K562 (cell line): ENCODE data around the gene MAP3K2. TPM values are rescaled to one million over a fixed set of nuclear protein-coding genes. Genes with fewer than 3 reads are reported as not detected.
A peak's percentile ranks its signal among the peaks of the same experiment; 100 is the strongest.

Source experiments
- ATAC-seq: fragments of 200-7000 bp; cut with Tn5 transposase; 3 replicates; pipeline ENCODE4 v1.9.1; 2020; ENCODE audit warnings: moderate library complexity
- BruUV-seq: library from RNA; stranded (reverse); fragments of 400-500 nt; replicated peaks from 2 replicates; lab custom pipeline; 2021; lab: Mats Ljungman, UMichigan
- CTCF ChIA-PET: fragments of 300-600 bp; formaldehyde crosslinking; extraction: SDS; loops from one replicate; lab custom pipeline; 2021; ENCODE audit warnings: low intra/inter-chr PET ratio; lab: Yijun Ruan, JAX
- POLR2A ChIA-PET: fragments of 300-600, 350-650 bp; sonication (Branson Sonifier 250); formaldehyde crosslinking; extraction: SDS; loops from one replicate; lab custom pipeline; 2021; ENCODE audit warnings: antibody characterized with exemption, inconsistent platforms; lab: Yijun Ruan, JAX
- DNase-seq, 4 experiments: peaks; one replicate each; pipeline versions ENCODE4 v3.0.0 to v3.0.0-alpha.2; 2011 to 2018; ENCODE audit warnings: low spot score in 3 of 4, mixed read lengths in 3 of 4; ENCODE audit errors: extremely low read depth in 1 of 4
- FAIRE-seq: peaks from 2 replicates; lab custom pipeline; 2011; peaks lifted over from hg19 to GRCh38; lab: Jason Lieb, UNC
- H2AFZ ChIP-seq: 2 replicates; pipeline ENCODE4 v1.6.0; 2011; ENCODE audit warnings: low read depth, low read length, control low read depth, inconsistent platforms
- H3K27ac ChIP-seq: fragments of 200-600 bp; 3 replicates; pipeline ENCODE4 v1.8.0; 2011; ENCODE audit warnings: low read depth, mild to moderate bottlenecking, control low read depth, inconsistent platforms, low read length, moderate library complexity, mixed read lengths; ENCODE audit errors: extremely low read depth
- H3K27me3 ChIP-seq, 2 experiments: fragments of 300-600 bp in 1 of 2; 2 replicates in 1 of 2; 3 replicates in 1 of 2; pipeline versions ENCODE4 v1.6.0 to v1.8.0; 2011; ENCODE audit warnings: inconsistent platforms in 2 of 2, low read length in 2 of 2, mild to moderate bottlenecking in 1 of 2, mixed read lengths in 1 of 2, moderate library complexity in 1 of 2; ENCODE audit not compliant: control insufficient read depth in 2 of 2, insufficient read depth in 2 of 2
- H3K36me3 ChIP-seq: fragments of 300-600 bp; 3 replicates; pipeline ENCODE4 v1.8.0; 2011; ENCODE audit warnings: mild to moderate bottlenecking, low read length, inconsistent platforms; ENCODE audit not compliant: control insufficient read depth, insufficient read depth
- H3K4me1 ChIP-seq, 2 experiments: fragments of 200-600 bp in 1 of 2; replicated peaks in 1 of 2; 2 replicates in 1 of 2; 3 replicates in 1 of 2; pipeline versions ENCODE4 v1.5.1 to v1.8.0; 2011; ENCODE audit warnings: inconsistent platforms in 2 of 2, low read length in 2 of 2, mild to moderate bottlenecking in 1 of 2, mixed read lengths in 1 of 2, moderate library complexity in 1 of 2; ENCODE audit not compliant: control insufficient read depth in 2 of 2, insufficient read depth in 2 of 2
- H3K4me2 ChIP-seq: 2 replicates; pipeline ENCODE4 v1.6.1; 2011; ENCODE audit warnings: low read length, control low read depth, inconsistent platforms, mixed read lengths; ENCODE audit not compliant: insufficient read depth
- H3K4me3 ChIP-seq: fragments of 200-600 bp; sonication (generic), shearing (Covaris generic); 2 replicates; pipeline ENCODE4 v1.5.1; 2016; ENCODE audit warnings: control low read depth, inconsistent platforms
- H3K79me2 ChIP-seq: fragments of 200-600 bp; 3 replicates; pipeline ENCODE4 v1.8.0; 2011; ENCODE audit warnings: low read length, inconsistent platforms; ENCODE audit not compliant: control insufficient read depth, insufficient read depth
- H3K9ac ChIP-seq, 2 experiments: 2 replicates each; pipeline versions ENCODE4 v1.6.0 to v1.6.1; 2011; ENCODE audit warnings: low read depth in 2 of 2, low read length in 2 of 2, control low read depth in 1 of 2, inconsistent platforms in 1 of 2, mild to moderate bottlenecking in 1 of 2, mixed read lengths in 1 of 2; ENCODE audit not compliant: insufficient read depth in 1 of 2
- H3K9me1 ChIP-seq: one replicate; pipeline ENCODE4 v1.6.0; 2011; ENCODE audit warnings: inconsistent platforms, mild to moderate bottlenecking, low read length, moderate library complexity; ENCODE audit not compliant: control insufficient read depth, insufficient read depth
- H3K9me3 ChIP-seq: replicated peaks from 2 replicates; pipeline ENCODE4 v1.5.1; 2011; ENCODE audit warnings: low read depth, low read length, inconsistent platforms; ENCODE audit not compliant: control insufficient read depth, insufficient read depth
- H4K20me1 ChIP-seq: replicated peaks from 2 replicates; pipeline ENCODE4 v1.6.1; 2011; ENCODE audit warnings: low read length, inconsistent platforms, mixed read lengths; ENCODE audit not compliant: control insufficient read depth, insufficient read depth
- CTCF ChIP-seq, 3 experiments: IDR thresholded peaks in 2 of 3; conservative IDR thresholded peaks in 1 of 3; 2 replicates each; pipeline ENCODE4 v1.5.1; 2011 to 2012; ENCODE audit warnings: low read length in 3 of 3, mild to moderate bottlenecking in 3 of 3, control low read depth in 2 of 3, improper control_type of control experiment in 1 of 3, inconsistent platforms in 1 of 3, low read depth in 1 of 3, mixed read lengths in 1 of 3, moderate library complexity in 1 of 3; ENCODE audit not compliant: insufficient read depth in 2 of 3
- PURB ChIP-seq: sonication (generic); formaldehyde crosslinking; IDR thresholded peaks from 2 replicates; pipeline ENCODE4 v1.9.0; 2021; ENCODE audit warnings: low read depth, mild to moderate bottlenecking, missing genetic modification reagents
- WGBS: fragments of 100-300 bp; shearing (Covaris generic); methylation state at CpG from one replicate; pipeline ENCODE4 v1.1.6; 2016; ENCODE audit warnings: low coverage, mixed read lengths; ENCODE audit not compliant: insufficient coverage; ENCODE audit errors: missing lambda C conversion rate; 5-methylcytosine and 5-hydroxymethylcytosine counted together
- in situ Hi-C: fragments of 300-500 bp; cut with MboI; formaldehyde crosslinking; loops from 4 replicates; pipeline ENCODE4 v1.15.0; 2018; ENCODE audit warnings: inconsistent platforms, mixed read lengths
- intact Hi-C: fragments of 100-400 bp; cut with micrococcal nuclease; formaldehyde crosslinking; loops from 2 replicates; pipeline ENCODE4 v1.14.2; 2022
- polyA plus RNA-seq, 8 experiments: library from polyadenylated mRNA; depleted of rRNA in 4 of 8; stranded (reverse) in 5 of 8; unstranded in 3 of 8; fragments of >200 nt; fragmentation: Nextera tagmentation in 2 of 8; fragmentation: Illumina TruSeq in 1 of 8; extraction: Ambion mirVana in 2 of 8; extraction: Trizol in 1 of 8; gene quantifications; 2 replicates each; pipeline versions ENCODE4 v1.2.1 to v1.2.3, GENCODE V29; 2011 to 2014; ENCODE audit warnings: inconsistent platforms in 1 of 8, missing spikeins in 1 of 8
- total RNA-seq, 7 experiments: library from RNA; depleted of rRNA in 6 of 7; stranded (reverse); fragments of >200 nt in 6 of 7; fragmentation: Illumina TruSeq in 2 of 7; extraction: Trizol in 2 of 7; gene quantifications; 2 replicates each; pipeline versions ENCODE4 v1.2.1 to v1.2.3, GENCODE V29; 2011 to 2021; ENCODE audit warnings: low replicate concordance in 1 of 7

Gene MAP3K2
- total and polyA plus RNA-seq, 9 of the 15 experiments (the other 6 are each of a cell fraction or from before 2014, with no cell fraction given), result 1.2 to 14.2 (median 5.7) TPM

- H3K4me3 ChIP-seq, result no peak overlapping the region
- no TSS peak for BruUV-seq
- H3K36me3 ChIP-seq, result no peaks in the 10 kb centered on the region
- ChIA-PET POLR2A (interaction anchor here (0.7 to 1.5 kb wide), 2 partner anchors 12 to 436 kb away, joined by 3 to 5 read pairs; no protein-coding TSS in a partner anchor), CTCF (no interaction called here)
- no peaks in the 10 kb centered on the region for H3K9me3 ChIP-seq
- in situ Hi-C loops, result no loop called here
- intact Hi-C loops, result no loop called here
- no peak overlapping the region for H3K27ac ChIP-seq
- peaks cover 20 to 78% of the 10 kb centered on the region in 2 experiments; a peak in 4 of 5 replicates for H3K27me3 ChIP-seq
- peak overlapping the region in 1 of 2 experiments; percentile 36; a peak in 1 of 4 replicates for H3K9ac ChIP-seq
- no peak overlapping the region for H2AFZ ChIP-seq
- WGBS, result 18% methylated on average over 13 of the region's 13 CpGs
- H3K79me2 ChIP-seq, result no peaks in the 10 kb centered on the region
- no peaks in the 10 kb centered on the region for H4K20me1 ChIP-seq
- ATAC-seq (no peak), DNase-seq (no peak), FAIRE-seq (peak; percentile 26)
- peaks cover 0 to 29% of the 10 kb centered on the region in 2 experiments; a peak in 3 of 5 replicates for H3K4me1 ChIP-seq
- H3K4me2 ChIP-seq, result no peak overlapping the region
- TF ChIP-seq CTCF (IDR thresholded peaks at IDR 0.05 in 2 of 3, conservative IDR thresholded peaks at IDR 0.05 in 1 of 3; ENCODE audit: insufficient read depth in 2 of 3, low read depth in 1 of 3, low read length in 3 of 3) (peak in 1 of 3 experiments; percentile 26; a peak in 1 of 6 replicates), PURB (CRISPR knock-in tag) (no peak)
- H3K9me1 ChIP-seq, result no peaks in the 10 kb centered on the region
These were observed 37.1 kb upstream of the MAP3K2 start for GRCh38 chr2:127424598-127425520.
